GM21723 (cell line): Measurements from ENCODE around the gene LDLRAD3.
"Not testable (repeated sequence)": the region's sequence is repeated elsewhere in the genome, so short reads cannot be mapped to it uniquely, and the experiment has no call there.

Experiments used
- ATAC-seq: cut with Tn5 transposase; IDR thresholded peaks from one replicate; pipeline ENCODE4 v1.9.1; 2021; ENCODE audit warnings: mild to moderate bottlenecking, moderate library complexity; ENCODE audit not compliant: unreplicated experiment

Gene LDLRAD3

DNA sequence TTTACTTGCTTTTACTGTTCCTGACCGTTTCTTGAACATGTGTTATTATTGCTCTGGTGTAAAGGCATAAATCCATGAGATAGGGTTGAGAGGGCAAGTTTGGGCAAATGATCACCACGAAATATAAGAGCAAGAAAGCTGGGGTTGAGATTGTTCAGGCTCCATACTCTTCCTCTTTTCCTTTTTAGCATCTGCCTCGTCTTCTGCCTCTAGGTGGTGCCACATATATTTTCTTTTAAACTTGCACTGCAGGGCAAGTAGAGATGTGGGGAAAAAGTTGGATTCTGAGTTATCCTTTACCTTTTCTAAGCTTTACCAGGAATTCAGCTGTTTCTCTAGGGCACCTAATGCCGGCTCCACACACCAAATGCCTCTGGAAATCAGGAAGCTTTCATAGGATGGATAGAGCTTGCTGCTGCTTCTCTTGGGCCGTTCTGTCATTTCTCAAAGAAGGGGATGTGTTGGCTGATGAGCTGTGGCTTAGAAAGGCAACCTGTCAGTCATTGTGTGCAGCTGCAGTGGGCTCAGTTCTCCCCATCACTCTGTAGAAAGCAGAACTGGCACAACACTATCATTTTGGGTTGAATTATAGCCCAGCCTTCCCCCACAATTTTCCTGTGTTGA lies 98.2 kb downstream of the LDLRAD3 start:
- no peak for ATAC-seq

DNA sequence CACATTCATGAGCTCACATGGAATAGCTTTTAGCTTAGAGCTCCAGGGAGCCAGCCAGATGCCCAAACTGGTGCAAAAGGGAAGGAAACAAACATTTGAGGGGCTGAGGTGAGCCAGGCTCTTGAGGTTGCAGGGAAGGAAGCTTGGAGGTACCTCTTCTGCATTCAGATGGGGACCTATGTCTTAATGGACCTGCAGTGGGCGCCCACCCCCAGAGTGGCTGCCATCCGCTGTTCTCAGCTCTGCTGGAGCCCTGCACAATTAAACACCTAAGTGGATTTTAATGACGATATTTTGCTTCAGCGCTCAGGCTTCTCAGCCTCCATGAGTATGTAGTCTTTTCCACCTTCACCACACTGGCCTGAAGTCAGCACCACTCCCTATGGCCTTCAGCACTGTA lies 100.8 kb downstream of the LDLRAD3 start:
- ATAC-seq, result no peak

- not testable (repeated sequence) for ATAC-seq
These were observed 102.1 kb downstream of the LDLRAD3 start for GRCh38 chr11:36045945-36046344.

DNA sequence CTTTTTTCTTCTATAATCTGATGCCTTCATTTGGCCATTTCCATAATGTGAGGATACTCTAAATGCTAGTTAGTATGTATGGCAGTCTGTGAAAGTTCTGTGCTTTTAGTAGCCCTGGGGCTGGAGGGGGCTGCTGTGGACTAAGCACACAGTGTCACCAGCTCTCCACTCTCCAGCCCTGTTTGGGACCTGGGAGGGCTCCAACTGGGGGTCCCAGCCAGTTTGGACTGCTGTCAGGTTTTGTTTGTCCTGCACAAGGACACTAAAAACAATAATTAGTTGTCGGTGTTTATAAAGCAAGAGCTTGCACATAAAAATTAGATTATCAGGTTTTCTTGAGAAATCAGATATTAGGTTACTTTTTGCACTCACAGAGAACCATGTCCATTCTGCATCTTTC lies 103.1 kb downstream of the LDLRAD3 start:
- ATAC-seq, result no peak

DNA sequence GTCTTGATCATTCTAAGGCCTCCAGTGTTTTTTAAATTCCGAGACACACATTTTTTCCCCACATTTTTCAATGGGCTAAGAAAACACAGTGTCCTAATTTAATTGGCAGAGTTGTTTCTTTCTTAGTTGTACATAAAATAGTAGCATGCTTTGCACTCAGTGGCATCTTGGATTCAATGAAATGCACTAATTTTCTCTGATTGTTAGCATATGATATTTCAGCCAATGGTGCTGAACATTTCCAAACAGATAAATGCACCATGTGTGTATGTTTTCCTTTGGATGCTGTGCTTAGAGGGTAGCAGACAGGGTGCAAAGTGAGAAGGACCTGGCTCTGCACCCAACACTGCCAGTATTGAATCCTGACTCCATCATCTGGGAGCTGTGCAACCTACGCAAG lies 103.5 kb downstream of the LDLRAD3 start:
- ATAC-seq, result no peak

DNA sequence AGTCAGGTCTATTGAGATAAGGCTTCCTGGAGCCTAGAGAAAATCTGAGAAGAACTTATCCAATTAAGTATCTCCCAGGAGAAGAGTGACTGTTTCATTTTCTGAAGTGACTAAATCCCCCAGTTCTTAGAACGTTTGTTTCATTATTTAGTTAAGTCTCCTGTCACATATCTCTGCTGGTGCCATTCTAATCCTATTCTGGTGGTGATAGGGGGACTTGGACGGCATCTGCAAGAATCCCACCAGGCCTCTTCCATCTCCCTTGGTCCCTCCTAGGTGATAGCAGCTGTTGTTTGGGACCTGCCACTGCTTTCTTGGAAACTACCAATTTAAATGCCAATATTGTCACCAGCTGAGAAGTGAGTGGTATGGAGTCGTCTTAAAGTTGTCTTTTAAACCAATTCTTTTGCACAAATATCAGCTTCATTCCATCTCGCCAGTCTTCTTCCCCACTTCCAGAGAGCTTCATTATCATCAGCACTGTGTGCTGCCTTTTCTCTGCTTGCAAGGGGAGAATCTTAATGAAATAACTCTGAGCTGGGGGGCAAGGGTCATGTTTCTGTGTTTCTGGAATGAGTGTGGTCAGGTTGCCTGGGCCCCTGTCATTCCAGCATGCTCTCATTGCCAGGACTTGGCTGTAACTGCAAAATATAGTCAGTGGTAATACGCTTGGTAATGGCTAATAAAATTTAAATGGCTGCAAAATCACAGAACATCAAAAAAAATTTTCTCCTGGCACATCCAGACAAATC lies 104.8 kb downstream of the LDLRAD3 start:
- no peak for ATAC-seq

- no peak for ATAC-seq
These were observed 107.6 kb downstream of the LDLRAD3 start for GRCh38 chr11:36051235-36052144.

DNA sequence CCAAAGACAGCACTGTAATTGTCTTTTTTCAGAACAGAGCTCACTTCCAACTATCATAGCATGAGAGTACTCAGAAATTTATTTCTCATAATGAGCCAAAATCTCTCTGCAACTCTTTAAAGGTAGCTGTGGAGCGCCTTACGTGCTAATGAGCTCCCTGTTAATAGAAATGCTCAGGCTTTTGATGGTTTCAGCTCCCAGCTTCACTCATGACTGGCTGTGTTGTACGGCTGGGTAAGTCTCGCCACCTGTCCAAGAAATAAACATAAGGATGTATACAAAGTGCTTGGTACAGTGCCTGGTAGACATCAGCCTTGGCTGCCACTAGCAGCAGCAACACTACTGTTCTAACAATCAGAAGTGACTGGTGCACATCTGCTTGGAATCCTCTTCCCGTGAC lies 109.4 kb downstream of the LDLRAD3 start:
- no peak for ATAC-seq

DNA sequence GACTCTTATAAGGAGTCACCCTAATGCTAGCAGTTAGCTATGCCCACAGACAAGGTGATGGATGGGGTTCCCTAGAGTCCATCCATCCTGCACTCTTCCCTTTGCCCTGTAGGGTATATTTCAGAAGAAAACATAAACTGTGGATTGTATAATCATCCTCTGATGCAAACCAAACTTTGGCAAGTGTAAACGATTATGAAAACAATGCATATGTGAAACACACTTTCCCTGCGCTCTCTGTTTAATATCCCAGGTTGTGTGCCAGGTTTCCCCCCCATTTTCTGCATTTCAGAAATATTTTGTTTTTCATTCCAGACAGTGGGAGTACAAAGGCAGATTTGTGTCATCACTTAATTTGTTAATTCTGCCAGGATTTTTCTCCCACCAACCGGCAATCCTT lies 110.0 kb downstream of the LDLRAD3 start:
- ATAC-seq, result no peak

GRCh38 chr11:36054628-36055027 lies 110.8 kb downstream of the LDLRAD3 start:
- no peak for ATAC-seq

GRCh38 chr11:36056160-36056751 lies 112.4 kb downstream of the LDLRAD3 start:
- ATAC-seq, result no peak

DNA sequence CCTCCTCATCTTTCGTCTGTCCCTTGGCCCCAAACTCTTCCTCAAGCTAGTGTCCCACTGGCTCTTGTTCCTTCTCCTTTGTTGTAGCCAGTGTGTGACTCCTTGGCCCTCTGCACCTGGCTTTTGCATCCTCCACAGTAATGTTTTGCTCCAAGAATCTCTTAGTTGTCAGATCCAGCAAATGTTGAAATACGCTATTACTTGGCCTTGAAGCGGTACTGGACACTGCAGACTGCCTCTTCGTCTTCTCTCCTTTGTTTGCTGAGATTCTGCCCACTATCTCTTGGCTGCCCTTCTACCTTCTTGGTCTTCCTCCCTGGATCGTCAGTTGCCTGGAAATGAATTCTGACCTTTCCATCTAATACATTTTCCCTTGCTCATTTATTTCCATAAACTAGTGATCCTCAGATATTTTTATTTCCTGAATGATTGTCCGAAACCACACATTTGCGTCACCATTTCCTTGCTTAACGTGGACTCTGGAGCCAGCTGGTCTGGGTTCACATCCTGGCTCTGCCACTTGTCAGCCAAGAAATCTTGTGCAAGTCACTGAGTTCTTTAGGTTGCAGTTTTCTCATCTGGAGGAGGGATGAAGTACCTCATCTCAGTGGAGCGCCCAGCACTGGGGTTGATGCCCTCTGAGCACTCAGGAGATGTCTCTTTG lies 113.6 kb downstream of the LDLRAD3 start:
- no peak for ATAC-seq

DNA sequence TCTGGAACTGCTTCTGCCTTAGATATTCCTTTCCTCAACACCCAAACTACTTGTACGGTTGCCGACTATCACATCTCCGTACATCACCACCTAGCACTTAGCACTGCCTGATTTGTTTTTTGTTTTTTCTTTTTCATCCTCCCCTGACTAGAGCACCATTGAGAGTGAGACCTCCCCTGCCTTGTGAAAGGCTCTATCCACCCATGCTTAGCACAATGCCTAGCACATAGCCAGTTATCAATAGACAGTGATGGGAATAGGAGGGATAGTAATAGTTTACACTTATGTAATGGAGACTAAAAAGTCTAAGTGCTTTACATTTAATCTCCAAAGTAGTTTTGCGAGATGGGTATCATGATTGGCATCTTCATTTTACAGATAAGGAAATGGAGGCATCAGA lies 115.8 kb downstream of the LDLRAD3 start:
- ATAC-seq, result no peak

DNA sequence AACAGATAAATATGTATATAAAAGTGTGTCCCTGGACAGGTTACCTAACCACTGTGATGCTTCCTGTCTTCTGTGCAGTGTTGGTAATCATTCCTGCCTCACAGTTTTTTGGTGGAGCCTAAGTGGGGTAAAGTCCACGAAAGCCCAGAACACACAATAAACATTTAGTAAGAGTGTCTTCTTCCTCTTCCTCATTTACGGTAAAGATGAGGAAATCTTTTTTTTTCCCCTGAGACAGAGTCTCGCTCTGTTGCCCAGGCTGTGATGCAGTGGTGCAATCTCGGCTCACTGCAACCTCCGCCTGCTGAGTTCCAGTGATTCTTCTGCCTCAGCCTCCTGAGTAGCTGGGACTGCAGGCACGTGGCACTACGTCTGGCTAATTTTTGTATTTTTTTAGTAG lies 117.1 kb downstream of the LDLRAD3 start:
- no peak for ATAC-seq

GRCh38 chr11:36061471-36061870 lies 117.6 kb downstream of the LDLRAD3 start:
- ATAC-seq, result no peak

GRCh38 chr11:36062796-36063365 lies 119.0 kb downstream of the LDLRAD3 start:
- no peak for ATAC-seq

- no peak for ATAC-seq
These were observed 121.6 kb downstream of the LDLRAD3 start for GRCh38 chr11:36065436-36065835.

- no peak for ATAC-seq
These were observed 123.0 kb downstream of the LDLRAD3 start for GRCh38 chr11:36066891-36067290.

DNA sequence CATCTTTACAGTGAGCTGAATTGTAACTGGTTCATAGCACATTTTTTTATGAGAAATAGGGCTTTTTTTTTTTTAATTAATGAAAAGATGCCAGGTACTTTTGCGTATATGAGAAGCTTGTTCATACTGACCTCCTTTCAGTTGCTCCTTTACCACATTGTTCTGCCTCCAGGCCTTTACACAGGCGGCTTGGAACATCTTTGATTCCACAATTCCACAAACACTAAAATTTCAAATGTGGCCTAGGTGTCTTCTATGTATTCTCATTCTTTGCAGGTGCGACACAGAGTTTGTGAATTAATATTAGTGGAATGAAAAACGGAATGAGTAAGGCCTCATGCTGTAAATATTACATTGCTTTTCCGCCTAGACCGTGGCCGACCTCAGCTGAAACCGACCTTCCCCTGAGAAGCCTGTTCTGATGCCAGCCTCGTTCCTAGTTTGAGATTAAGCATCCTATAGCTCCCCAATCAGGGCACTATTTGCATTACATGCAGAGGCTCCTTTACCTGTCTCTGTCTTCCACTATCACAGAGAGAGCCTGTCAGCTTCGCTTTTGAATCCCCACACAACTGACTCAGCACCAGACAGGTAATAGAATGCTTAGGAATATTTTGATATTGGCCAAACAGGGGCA lies 125.8 kb downstream of the LDLRAD3 start:
- no peak for ATAC-seq
